NCI-H1105 treated with DMSO at 0.1 percent for 48 hours (cell line): Measurements from ENCODE around the gene ARL6IP4.
A peak's percentile ranks its signal among the peaks of the same experiment; 100 is the strongest.

Experiments
- DNase-seq: peaks from one replicate; lab custom pipeline; 2025; lab: John Stamatoyannopoulos, UW

Gene ARL6IP4

GRCh38 chr12:122958198-122958888, 22.1 kb upstream of the ARL6IP4 start:
- DNase-seq = no peak

GRCh38 chr12:122959566-122960192, 20.8 kb upstream of the ARL6IP4 start:
- DNase-seq = no peak

GRCh38 chr12:122960193-122960569, 20.3 kb upstream of the ARL6IP4 start:
- no peak for DNase-seq

GRCh38 chr12:122961531-122962329, 18.8 kb upstream of the ARL6IP4 start:
- DNase-seq = peak; percentile 78

- DNase-seq = peak; percentile 48
These were observed 16.6 kb upstream of the ARL6IP4 start for GRCh38 chr12:122963941-122964265.

GRCh38 chr12:122964439-122965257, 15.8 kb upstream of the ARL6IP4 start:
- no peak for DNase-seq

GRCh38 chr12:122965321-122965751, 15.1 kb upstream of the ARL6IP4 start:
- no peak for DNase-seq

GRCh38 chr12:122965851-122966742, 14.4 kb upstream of the ARL6IP4 start, which contains the start of gene ABCB9:
Gene ABCB9, minus strand, starts transcription at chr12:122966463. Its CDS starts 6,228 bp downstream, at chr12:122960235.
- peak; percentile 98 for DNase-seq

- DNase-seq = no peak
These were observed 13.5 kb upstream of the ARL6IP4 start for GRCh38 chr12:122966743-122967550.

- no peak for DNase-seq
These were observed 12.4 kb upstream of the ARL6IP4 start for GRCh38 chr12:122968104-122968503.

- no peak for DNase-seq
These were observed 10.8 kb upstream of the ARL6IP4 start for GRCh38 chr12:122969676-122970075.

GRCh38 chr12:122974274-122974891, 6.1 kb upstream of the ARL6IP4 start:
- DNase-seq = peak; percentile 97

- peak; percentile 88 for DNase-seq
These were observed 5.3 kb upstream of the ARL6IP4 start, which contains the start of gene OGFOD2 for GRCh38 chr12:122974892-122975789. Gene OGFOD2, plus strand, starts transcription at chr12:122975244. Its CDS starts 8 bp downstream, at chr12:122975252.

- DNase-seq = peak; percentile 7
These were observed 4.5 kb upstream of the ARL6IP4 start for GRCh38 chr12:122975790-122976647.

GRCh38 chr12:122976648-122976975, 3.9 kb upstream of the ARL6IP4 start:
- DNase-seq = no peak

GRCh38 chr12:122977153-122977552, 3.3 kb upstream of the ARL6IP4 start:
- DNase-seq = no peak

- DNase-seq = no peak
These were observed 2.7 kb upstream of the ARL6IP4 start for GRCh38 chr12:122977655-122978392.
